T-cell (primary cell): ENCODE data around the gene BUD31. TPM values are rescaled to one million over a fixed set of nuclear protein-coding genes. Genes with fewer than 3 reads are reported as not detected.

ENCODE experiments used
- total RNA-seq, 35 experiments: library from RNA in 6 of 35; stranded (reverse) in 6 of 35; fragments of 120-200 nt in 1 of 35; gene quantifications; one replicate each; pipeline versions ENCODE4 v1.2.1 to v1.2.4 and lab custom pipeline; 2013 to 2026

BUD31 gene
- total RNA-seq, 5 donors from 2014 or later (not counting 1 experiment from before 2014, with no cell fraction given): 63.2 to 127 (median 82.3) TPM

Other genes with a start within 250 kb of the BUD31 start
- under 1 TPM in 2 of 5 donors, not detected in 3; 0.25 to 0.35 TPM for gene KPNA7, start 200.9 kb upstream of the BUD31 start, total RNA-seq
- gene MYH16, start 136.1 kb upstream of the BUD31 start, total RNA-seq: not detected
- 10 to 100 TPM; 30.6 to 49.1 (median 40.4) TPM for gene ARPC1A, start 83.1 kb upstream of the BUD31 start, total RNA-seq
- 100 to 1,000 TPM; 131 to 232 (median 203) TPM for gene ARPC1B, start 34.2 kb upstream of the BUD31 start, total RNA-seq
- 10 to 100 TPM; 48.1 to 75.7 (median 67.4) TPM for gene PDAP1, start 372 bp upstream of the BUD31 start, total RNA-seq
- gene PTCD1, start 29.8 kb downstream of the BUD31 start, total RNA-seq: 10 to 100 TPM in 3 of 5 donors, 1 to 10 TPM in 2; 5.4 to 11.6 (median 10.5) TPM
- 10 to 100 TPM; 44.4 to 58.1 (median 52.3) TPM for gene CPSF4, start 30.0 kb downstream of the BUD31 start, total RNA-seq
- 100 to 1,000 TPM in 4 of 5 donors, 10 to 100 TPM in 1; 68.1 to 145 (median 141) TPM for gene ATP5MF, start 57.2 kb downstream of the BUD31 start, total RNA-seq
- 10 to 100 TPM; 17.0 to 24.8 (median 19.7) TPM for gene ZNF789, start 63.9 kb downstream of the BUD31 start, total RNA-seq
- 100 to 1,000 TPM in 3 of 5 donors, 10 to 100 TPM in 2; 88.4 to 188 (median 104) TPM for gene ZNF394, start 91.3 kb downstream of the BUD31 start, total RNA-seq
- 1 to 10 TPM; 5.4 to 9.1 (median 8.2) TPM for gene ZKSCAN5, start 95.7 kb downstream of the BUD31 start, total RNA-seq
- gene FAM200A, start 143.1 kb downstream of the BUD31 start, total RNA-seq: 1 to 10 TPM; 2.8 to 8.9 (median 8.5) TPM
- 100 to 1,000 TPM; 145 to 163 (median 157) TPM for gene ZNF655, start 149.7 kb downstream of the BUD31 start, total RNA-seq
- gene TMEM225B, start 189.3 kb downstream of the BUD31 start, total RNA-seq: 1 to 10 TPM in 4 of 5 donors, under 1 TPM in 1; 0.85 to 2.6 (median 1.1) TPM
- 10 to 100 TPM; 43.1 to 50.3 (median 49.8) TPM for gene ZSCAN25, start 208.0 kb downstream of the BUD31 start, total RNA-seq